HepG2 (cell line): ENCODE data around the gene FUZ. TPM values are rescaled to one million over a fixed set of nuclear protein-coding genes. Genes with fewer than 3 reads are reported as not detected.

ENCODE experiments used
- ATAC-seq: fragments of 200-7000 bp; cut with Tn5 transposase; 3 replicates; pipeline ENCODE4 v1.9.1; 2020; ENCODE audit warnings: mild to moderate bottlenecking, moderate library complexity
- BruUV-seq: library from RNA; stranded (reverse); fragments of 400-500 nt; replicated peaks from 2 replicates; lab custom pipeline; 2021; lab: Mats Ljungman, UMichigan
- CTCF ChIA-PET: fragments of 300-600 bp; formaldehyde crosslinking; extraction: SDS; loops from one replicate; lab custom pipeline; 2021; ENCODE audit warnings: low total read pairs, inconsistent platforms, low intra/inter-chr PET ratio; lab: Yijun Ruan, JAX
- POLR2A ChIA-PET: fragments of 350-600 bp; sonication (Branson Sonifier 250); formaldehyde crosslinking; loops from one replicate; lab custom pipeline; 2020; ENCODE audit warnings: antibody characterized with exemption, inconsistent platforms; lab: Yijun Ruan, JAX
- DNase-seq: peaks from one replicate; pipeline ENCODE4 v3.0.0-alpha.2; 2015; ENCODE audit warnings: low spot score
- FAIRE-seq: peaks from 3 replicates; lab custom pipeline; 2011; peaks lifted over from hg19 to GRCh38; lab: Jason Lieb, UNC
- H2AFZ ChIP-seq: one replicate; pipeline ENCODE4 v1.6.1; 2011; ENCODE audit warnings: low read length, inconsistent platforms
- H3K27ac ChIP-seq: fragments of 300-600 bp; 3 replicates; pipeline ENCODE4 v1.8.0; 2011; ENCODE audit warnings: mixed run types, mild to moderate bottlenecking, mixed read lengths, low read length, inconsistent platforms; ENCODE audit not compliant: insufficient read depth; ENCODE audit errors: extremely low read length
- H3K27me3 ChIP-seq, 2 experiments: fragments of 200-600 bp in 1 of 2; 2 replicates in 1 of 2; 3 replicates in 1 of 2; pipeline versions ENCODE4 v1.6.0 to v1.8.0; 2011; ENCODE audit warnings: low read length in 2 of 2, mild to moderate bottlenecking in 2 of 2, moderate library complexity in 2 of 2, inconsistent platforms in 1 of 2; ENCODE audit not compliant: insufficient read depth in 2 of 2, control insufficient read depth in 1 of 2
- H3K36me3 ChIP-seq, 2 experiments: fragments of 200-600 bp in 1 of 2; replicated peaks in 1 of 2; 2 replicates in 1 of 2; 3 replicates in 1 of 2; pipeline versions ENCODE4 v1.5.1 to v1.8.0; 2011; ENCODE audit warnings: low read length in 2 of 2, inconsistent platforms in 1 of 2; ENCODE audit not compliant: insufficient read depth in 2 of 2, control insufficient read depth in 1 of 2
- H3K4me1 ChIP-seq: 2 replicates; pipeline ENCODE4 v1.5.1; 2012; ENCODE audit warnings: low read length, inconsistent platforms; ENCODE audit not compliant: insufficient read depth
- H3K4me2 ChIP-seq: 2 replicates; pipeline ENCODE4 v1.6.0; 2011; ENCODE audit warnings: low read depth, low read length, inconsistent platforms
- H3K4me3 ChIP-seq, 3 experiments: fragments of 200-600 bp in 1 of 3; sonication (generic), shearing (Covaris generic) in 1 of 3; replicated peaks in 1 of 3; 2 replicates each; pipeline ENCODE4 v1.5.1; 2011 to 2016; ENCODE audit warnings: low read length in 3 of 3, inconsistent platforms in 2 of 3, low read depth in 2 of 3, mild to moderate bottlenecking in 2 of 3, control low read depth in 1 of 3, mixed read lengths in 1 of 3; ENCODE audit not compliant: insufficient read depth in 1 of 3
- H3K79me2 ChIP-seq: one replicate; pipeline ENCODE4 v1.6.1; 2011; ENCODE audit warnings: low read length, inconsistent platforms; ENCODE audit not compliant: insufficient read depth
- H3K9ac ChIP-seq: 2 replicates; pipeline ENCODE4 v1.6.0; 2011; ENCODE audit warnings: mild to moderate bottlenecking, low read depth, low read length, inconsistent platforms; ENCODE audit not compliant: insufficient read depth
- H3K9me3 ChIP-seq: 2 replicates; pipeline ENCODE4 v1.5.1; 2012; ENCODE audit warnings: mild to moderate bottlenecking, low read length
- H4K20me1 ChIP-seq: 2 replicates; pipeline ENCODE4 v1.6.0; 2011; ENCODE audit warnings: inconsistent platforms, mild to moderate bottlenecking, low read length, moderate library complexity; ENCODE audit not compliant: insufficient read depth
- CHCHD3 ChIP-seq: sonication (generic); formaldehyde crosslinking; IDR thresholded peaks from 2 replicates; pipeline ENCODE4 v1.8.0; 2022; ENCODE audit warnings: mild to moderate bottlenecking, missing genetic modification reagents, moderate library complexity
- ETV6 ChIP-seq: sonication (generic); formaldehyde crosslinking; conservative IDR thresholded peaks from 2 replicates; pipeline ENCODE4 v1.4.0; 2020; ENCODE audit warnings: missing genetic modification reagents
- HNRNPH1 ChIP-seq: fragments of 200-400 bp; formaldehyde crosslinking; optimal IDR thresholded peaks from 2 replicates; pipeline ENCODE3; 2017; ENCODE audit warnings: mild to moderate bottlenecking, low read depth, low read length
- KAT7 ChIP-seq: IDR thresholded peaks from 2 replicates; pipeline ENCODE4 v1.6.1; 2018; ENCODE audit warnings: borderline replicate concordance, missing compliant biosample characterization
- MXD4 ChIP-seq: IDR thresholded peaks from 2 replicates; pipeline ENCODE4 v1.6.1; 2016; ENCODE audit warnings: mild to moderate bottlenecking, missing biosample characterization, missing genetic modification reagents
- PTBP1 ChIP-seq: fragments of 200-400 bp; formaldehyde crosslinking; IDR thresholded peaks from 2 replicates; pipeline ENCODE4 v1.6.1; 2018; ENCODE audit warnings: low read length, low read depth; ENCODE audit not compliant: poor library complexity, severe bottlenecking
- RBM39 ChIP-seq: fragments of 200-400 bp; formaldehyde crosslinking; IDR thresholded peaks from one replicate; pipeline ENCODE4 v1.6.1; 2018; ENCODE audit warnings: antibody characterized with exemption, mild to moderate bottlenecking, low read depth, low read length; ENCODE audit not compliant: poor library complexity, severe bottlenecking
- RELA ChIP-seq: sonication (generic); formaldehyde crosslinking; IDR thresholded peaks from 2 replicates; pipeline ENCODE4 v1.4.0; 2020; ENCODE audit warnings: missing genetic modification reagents
- SMARCE1 ChIP-seq: fragments of 450-650 bp; IDR thresholded peaks from 2 replicates; pipeline ENCODE4 v1.6.1; 2017; ENCODE audit warnings: borderline replicate concordance
- SNAPC5 ChIP-seq: sonication (generic); formaldehyde crosslinking; IDR thresholded peaks from 2 replicates; pipeline ENCODE4 v1.8.1; 2023; ENCODE audit warnings: mild to moderate bottlenecking, missing genetic modification reagents, borderline replicate concordance
- SP4 ChIP-seq: sonication (generic); formaldehyde crosslinking; IDR thresholded peaks from 2 replicates; pipeline ENCODE4 v1.8.1; 2023; ENCODE audit warnings: mild to moderate bottlenecking, missing genetic modification reagents
- SP5 ChIP-seq: IDR thresholded peaks from 2 replicates; pipeline ENCODE4 v1.6.1; 2016; ENCODE audit warnings: low read depth, borderline replicate concordance
- ZBTB14 ChIP-seq: sonication (generic); formaldehyde crosslinking; IDR thresholded peaks from 2 replicates; pipeline ENCODE4 v1.4.0; 2020; ENCODE audit warnings: missing genetic modification reagents
- ZBTB33 ChIP-seq: sonication (generic); formaldehyde crosslinking; IDR thresholded peaks from 2 replicates; pipeline ENCODE4 v1.4.0; 2020; ENCODE audit warnings: missing genetic modification reagents
- ZNF350 ChIP-seq: sonication (generic); formaldehyde crosslinking; IDR thresholded peaks from 2 replicates; pipeline ENCODE4 v1.4.0; 2020; ENCODE audit warnings: mild to moderate bottlenecking, low read depth, missing genetic modification reagents, borderline replicate concordance
- ZNF460 ChIP-seq: sonication (generic); formaldehyde crosslinking; IDR thresholded peaks from 2 replicates; pipeline ENCODE4 v1.5.1; 2020; ENCODE audit warnings: missing genetic modification reagents, mild to moderate bottlenecking, borderline replicate concordance
- ZNF549 ChIP-seq: sonication (generic); formaldehyde crosslinking; IDR thresholded peaks from 2 replicates; pipeline ENCODE4 v1.5.0; 2020; ENCODE audit warnings: missing genetic modification reagents
- ZSCAN25 ChIP-seq: sonication (generic); formaldehyde crosslinking; IDR thresholded peaks from 2 replicates; pipeline ENCODE4 v1.8.0; 2022; ENCODE audit warnings: mild to moderate bottlenecking, missing genetic modification reagents
- WGBS: methylation state at CpG from one replicate; pipeline ENCODE4 v1.1.6; 2017; ENCODE audit warnings: low lambda C conversion rate; 5-methylcytosine and 5-hydroxymethylcytosine counted together
- in situ Hi-C: cut with HindIII; loops from 2 replicates; pipeline ENCODE4 v1.10.0; 2017; ENCODE audit warnings: low pct_unique_long_range_greater_than_20kb; ENCODE audit not compliant: extremely low pct_ligation_motif_present
- intact Hi-C: fragments of 100-400 bp; cut with micrococcal nuclease; formaldehyde crosslinking; loops from one replicate; pipeline ENCODE4 v1.10.0; 2022; ENCODE audit not compliant: unreplicated experiment
- polyA plus RNA-seq, 8 experiments: library from polyadenylated mRNA; depleted of rRNA in 3 of 8; stranded (reverse) in 7 of 8; unstranded in 1 of 8; fragments of >200 nt; fragmentation: Illumina TruSeq in 4 of 8; extraction: Trizol in 4 of 8; gene quantifications; 2 replicates each; pipeline versions ENCODE4 v1.2.1 to v1.2.3, GENCODE V29; 2011 to 2016; ENCODE audit warnings: low read depth in 4 of 8, missing spikeins in 1 of 8, mixed read lengths in 1 of 8; ENCODE audit not compliant: insufficient read depth in 1 of 8
- total RNA-seq, 5 experiments: library from RNA; depleted of rRNA; stranded (reverse); fragments of >200 nt; fragmentation: Illumina TruSeq; extraction: Trizol; gene quantifications; 2 replicates each; pipeline ENCODE4 v1.2.3, GENCODE V29; 2016; ENCODE audit warnings: low read depth in 1 of 5
- TF ChIP-seq, protein P1 (sequence below): fragments of 450-650 bp; IDR thresholded peaks from 2 replicates; pipeline ENCODE4 v1.6.1; 2017
- TF ChIP-seq, protein P2 (sequence below): sonication (generic); formaldehyde crosslinking; IDR thresholded peaks from 2 replicates; pipeline ENCODE4 v1.8.0; 2023; ENCODE audit warnings: mild to moderate bottlenecking, missing genetic modification reagents

FUZ gene
- total and polyA plus RNA-seq, 2 of the 13 experiments (the other 11 are each of a cell fraction or from before 2014, with no cell fraction given), result 0.08 TPM; not detected in 1

DNA sequence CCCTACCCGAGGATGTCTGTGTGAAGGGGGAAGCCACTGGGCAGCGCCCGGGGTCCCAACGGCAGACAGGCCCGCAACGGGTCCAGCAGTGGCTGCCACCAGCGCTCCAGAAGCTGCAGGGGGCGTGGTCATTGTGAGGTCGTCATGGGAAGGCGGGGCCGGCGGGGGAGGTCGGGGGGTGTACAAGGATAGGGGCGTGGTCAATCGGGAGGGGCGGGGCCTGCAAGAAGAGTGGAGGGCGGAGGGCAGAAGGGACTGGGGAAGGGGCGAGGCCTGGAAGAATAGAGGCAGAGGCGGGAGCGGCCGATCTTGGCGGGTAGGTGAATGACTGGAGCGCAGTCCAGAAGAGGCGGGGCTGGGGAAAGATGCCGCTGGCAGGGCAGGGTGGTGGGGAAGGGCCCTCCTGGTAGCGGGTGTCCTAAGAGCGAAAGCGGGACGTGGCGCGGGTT is 4.4 kb downstream of the FUZ start:
- no TSS peak for BruUV-seq
- Histone ChIP-seq H3K36me3 (peaks cover under 1 to 3% of the 10 kb centered on the region in 2 experiments; a peak in 1 of 5 replicates), H3K79me2 (no peaks in the 10 kb centered on the region), H3K27ac (no peak overlapping the region), H2AFZ (no peak overlapping the region), H3K4me2 (peak overlapping the region; percentile 79), H4K20me1 (no peaks in the 10 kb centered on the region), H3K4me3 (peak overlapping the region; percentile 54 to 72 (median 62); a peak in 5 of 6 replicates), H3K27me3 (no peaks in the 10 kb centered on the region), H3K9ac (peak overlapping the region; percentile 52), H3K4me1 (peaks cover 14% of the 10 kb centered on the region), H3K9me3 (no peaks in the 10 kb centered on the region)
- ATAC-seq (peak; percentile 46), FAIRE-seq (no peak), DNase-seq (peak; percentile 59)
- intact Hi-C loops (no loop called here), in situ Hi-C loops (no loop called here)
- WGBS, result 25% methylated on average over 27 of the region's 31 CpGs
- ChIA-PET POLR2A (interaction anchor here (0.6 to 0.9 kb wide), 2 partner anchors 37 to 228 kb away, joined by 3 to 4 read pairs; partner anchors contain the start of gene NOSIP), CTCF (no interaction called here)
- peak; percentile 31 for TF ChIP-seq ZSCAN25 (CRISPR knock-in tag)
- peak; percentile 38; the same call in 1 of the 2 replicates for TF ChIP-seq ZBTB33
- no peak for TF ChIP-seq MXD4 (CRISPR knock-in tag)
- no peak for TF ChIP-seq SNAPC5 (CRISPR knock-in tag)
- peak; percentile 22; the same call in 1 of the 2 replicates for TF ChIP-seq SP5 (CRISPR knock-in tag)
- no peak for TF ChIP-seq CHCHD3 (CRISPR knock-in tag)
- TF ChIP-seq, protein P1, sequence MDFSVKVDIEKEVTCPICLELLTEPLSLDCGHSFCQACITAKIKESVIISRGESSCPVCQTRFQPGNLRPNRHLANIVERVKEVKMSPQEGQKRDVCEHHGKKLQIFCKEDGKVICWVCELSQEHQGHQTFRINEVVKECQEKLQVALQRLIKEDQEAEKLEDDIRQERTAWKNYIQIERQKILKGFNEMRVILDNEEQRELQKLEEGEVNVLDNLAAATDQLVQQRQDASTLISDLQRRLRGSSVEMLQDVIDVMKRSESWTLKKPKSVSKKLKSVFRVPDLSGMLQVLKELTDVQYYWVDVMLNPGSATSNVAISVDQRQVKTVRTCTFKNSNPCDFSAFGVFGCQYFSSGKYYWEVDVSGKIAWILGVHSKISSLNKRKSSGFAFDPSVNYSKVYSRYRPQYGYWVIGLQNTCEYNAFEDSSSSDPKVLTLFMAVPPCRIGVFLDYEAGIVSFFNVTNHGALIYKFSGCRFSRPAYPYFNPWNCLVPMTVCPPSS, result no peak
- TF ChIP-seq SMARCE1, result no peak
- no peak for TF ChIP-seq ZNF350 (CRISPR knock-in tag)
- no peak for TF ChIP-seq ZNF549
- TF ChIP-seq SP4, result peak; percentile 4; the same call in 1 of the 2 replicates
- TF ChIP-seq RELA, result no peak
- TF ChIP-seq ZBTB14 (CRISPR knock-in tag), result no peak
- TF ChIP-seq RBM39, result peak; percentile 22
- TF ChIP-seq ETV6 (CRISPR knock-in tag), result no peak
- TF ChIP-seq, protein P2, sequence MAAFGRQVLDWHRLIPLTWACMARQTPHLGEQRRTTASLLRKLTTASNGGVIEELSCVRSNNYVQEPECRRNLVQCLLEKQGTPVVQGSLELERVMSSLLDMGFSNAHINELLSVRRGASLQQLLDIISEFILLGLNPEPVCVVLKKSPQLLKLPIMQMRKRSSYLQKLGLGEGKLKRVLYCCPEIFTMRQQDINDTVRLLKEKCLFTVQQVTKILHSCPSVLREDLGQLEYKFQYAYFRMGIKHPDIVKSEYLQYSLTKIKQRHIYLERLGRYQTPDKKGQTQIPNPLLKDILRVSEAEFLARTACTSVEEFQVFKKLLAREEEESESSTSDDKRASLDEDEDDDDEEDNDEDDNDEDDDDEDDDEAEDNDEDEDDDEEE (CRISPR knock-in tag), result no peak
- TF ChIP-seq PTBP1, result no peak
- TF ChIP-seq HNRNPH1, result no peak
- TF ChIP-seq ZNF460 (CRISPR knock-in tag), result no peak
- 0 out of 2 replicates have a peak, but pooled peaks have one; percentile 18 for TF ChIP-seq KAT7 (CRISPR knock-in tag)
